Trophoblast cell (in vitro differentiated cells and primary cell): ENCODE data around the gene MSANTD2. TPM values are rescaled to one million over a fixed set of nuclear protein-coding genes. Genes with fewer than 3 reads are reported as not detected.

ENCODE experiments used
- DNase-seq, 2 donors: peaks; one replicate each; pipeline ENCODE4 v3.0.0-alpha.2; 2016
- H2AFZ ChIP-seq: 2 replicates; pipeline ENCODE4 v1.6.1; 2013; ENCODE audit warnings: low read length, moderate library complexity, mild to moderate bottlenecking; ENCODE audit not compliant: insufficient read depth, poor library complexity
- H2AK5ac ChIP-seq: 2 replicates; pipeline ENCODE4 v1.6.1; 2013; ENCODE audit warnings: mild to moderate bottlenecking, low read length
- H2BK120ac ChIP-seq: 2 replicates; pipeline ENCODE4 v1.6.1; 2013; ENCODE audit warnings: low read length, mild to moderate bottlenecking, moderate library complexity; ENCODE audit not compliant: insufficient read depth, poor library complexity
- H2BK12ac ChIP-seq: 2 replicates; pipeline ENCODE4 v1.6.1; 2013; ENCODE audit warnings: mild to moderate bottlenecking, low read length, moderate library complexity
- H2BK5ac ChIP-seq: 2 replicates; pipeline ENCODE4 v1.6.1; 2013; ENCODE audit warnings: low read length, low read depth, moderate library complexity, mild to moderate bottlenecking; ENCODE audit not compliant: poor library complexity
- H3K14ac ChIP-seq: 2 replicates; pipeline ENCODE4 v1.6.1; 2013; ENCODE audit warnings: mild to moderate bottlenecking, low read length
- H3K18ac ChIP-seq: 2 replicates; pipeline ENCODE4 v1.6.1; 2013; ENCODE audit warnings: mild to moderate bottlenecking, low read length
- H3K23ac ChIP-seq: 2 replicates; pipeline ENCODE4 v1.6.1; 2013; ENCODE audit warnings: low read length
- H3K27ac ChIP-seq: 2 replicates; pipeline ENCODE4 v1.5.1; 2013; ENCODE audit warnings: low read depth, mild to moderate bottlenecking, inconsistent platforms, low read length, moderate library complexity
- H3K27me3 ChIP-seq: 2 replicates; pipeline ENCODE4 v1.6.1; 2013; ENCODE audit warnings: inconsistent platforms, mild to moderate bottlenecking, low read length, moderate library complexity; ENCODE audit not compliant: insufficient read depth
- H3K36me3 ChIP-seq, 2 experiments: 1 replicate in 1 of 2; 2 replicates in 1 of 2; pipeline ENCODE4 v1.6.1; 2013; ENCODE audit warnings: low read length in 2 of 2, mild to moderate bottlenecking in 2 of 2, moderate library complexity in 1 of 2; ENCODE audit not compliant: insufficient read depth in 2 of 2, control insufficient read depth in 1 of 2
- H3K4ac ChIP-seq: 2 replicates; pipeline ENCODE4 v1.6.1; 2013; ENCODE audit warnings: low read depth, mild to moderate bottlenecking, low read length, moderate library complexity
- H3K4me1 ChIP-seq, 2 experiments: 1 replicate in 1 of 2; 2 replicates in 1 of 2; pipeline ENCODE4 v1.6.1; 2013; ENCODE audit warnings: low read length in 2 of 2, mild to moderate bottlenecking in 2 of 2, moderate library complexity in 1 of 2; ENCODE audit not compliant: insufficient read depth in 2 of 2, control insufficient read depth in 1 of 2
- H3K4me2 ChIP-seq: 2 replicates; pipeline ENCODE4 v1.6.1; 2013; ENCODE audit warnings: inconsistent platforms, mild to moderate bottlenecking, low read length, moderate library complexity
- H3K4me3 ChIP-seq: 2 replicates; pipeline ENCODE4 v1.5.1; 2013; ENCODE audit warnings: mild to moderate bottlenecking, low read depth, low read length, inconsistent platforms
- H3K79me1 ChIP-seq: one replicate; pipeline ENCODE4 v1.6.1; 2013; ENCODE audit warnings: low read length
- H3K79me2 ChIP-seq: 2 replicates; pipeline ENCODE4 v1.6.1; 2013; ENCODE audit warnings: low read length, mild to moderate bottlenecking; ENCODE audit not compliant: control insufficient read depth, insufficient read depth, poor library complexity
- H3K9ac ChIP-seq: 2 replicates; pipeline ENCODE4 v1.6.1; 2013; ENCODE audit warnings: mild to moderate bottlenecking, low read length
- H3K9me3 ChIP-seq: 2 replicates; pipeline ENCODE4 v1.6.1; 2013; ENCODE audit warnings: low read depth, mild to moderate bottlenecking, control low read depth, inconsistent platforms, low read length; ENCODE audit not compliant: insufficient read depth
- H4K12ac ChIP-seq: 2 replicates; pipeline ENCODE4 v1.6.1; 2013; ENCODE audit warnings: low read depth, mild to moderate bottlenecking, low read length, moderate library complexity
- H4K8ac ChIP-seq: 2 replicates; pipeline ENCODE4 v1.6.1; 2013; ENCODE audit warnings: low read depth, mild to moderate bottlenecking, low read length, moderate library complexity
- H4K91ac ChIP-seq: one replicate; pipeline ENCODE4 v1.6.1; 2013; ENCODE audit warnings: low read depth, mild to moderate bottlenecking, low read length, moderate library complexity
- WGBS: extraction: QIAGEN DNeasy Blood & Tissue Kit; methylation state at CpG from one replicate; pipeline ENCODE4 v1.1.7; 2013; ENCODE audit warnings: missing lambda C conversion rate; ENCODE audit not compliant: insufficient read length, insufficient coverage; ENCODE audit errors: extremely low coverage; 5-methylcytosine and 5-hydroxymethylcytosine counted together
- polyA plus RNA-seq: library from polyadenylated mRNA; stranded (reverse); fragments of 200-250 nt; gene quantifications from 2 replicates; pipeline ENCODE4 v1.2.3, GENCODE V29; 2013

MSANTD2 gene
- polyA plus RNA-seq = 8.2 and 8.7 TPM in 2 replicates

GRCh38 chr11:124800226-124800929 lies at the start of gene MSANTD2:
Gene MSANTD2, minus strand, starts transcription at chr11:124800406. Its CDS starts 26 bp downstream, at chr11:124800380.
- Histone ChIP-seq H3K18ac (peak within 1 kb of the TSS; percentile 95), H3K36me3 (peaks cover 0 to 2% of the 10 kb centered on the region in 2 experiments), H3K9ac (peak within 1 kb of the TSS; percentile 79), H3K4me3 (peak within 1 kb of the TSS; percentile 96), H2BK12ac (no peak within 1 kb of the TSS), H3K23ac (no peak within 1 kb of the TSS), H2BK120ac (peak within 1 kb of the TSS; percentile 94), H3K27me3 (no peaks in the 10 kb centered on the region), H3K4ac (peak within 1 kb of the TSS; percentile 96), H3K14ac (peak within 1 kb of the TSS; percentile 95), H4K12ac (peak within 1 kb of the TSS; percentile 95), H4K8ac (peak within 1 kb of the TSS; percentile 93), H3K79me2 (peaks cover 16% of the 10 kb centered on the region), H4K91ac (peak within 1 kb of the TSS; percentile 82), H3K4me1 (peaks cover 0 to 4% of the 10 kb centered on the region in 2 experiments), H3K27ac (peak within 1 kb of the TSS; percentile 71), H2AK5ac (peak within 1 kb of the TSS; percentile 84), H3K4me2 (peak within 1 kb of the TSS; percentile 89), H2BK5ac (peak within 1 kb of the TSS; percentile 76), H3K9me3 (no peaks in the 10 kb centered on the region), H2AFZ (peak within 1 kb of the TSS; percentile 92), H3K79me1 (peaks cover 17% of the 10 kb centered on the region)
- DNase-seq = peak; percentile 74 to 86
- no CpG with 5 or more reads among the region's 62 CpGs for WGBS

GRCh38 chr11:124846070-124846673 lies 46.0 kb upstream of the MSANTD2 start:
- Histone ChIP-seq H2BK120ac (no peak overlapping the region), H4K8ac (no peak overlapping the region), H2BK12ac (no peak overlapping the region), H3K4me2 (no peak overlapping the region), H3K36me3 (no peaks in the 10 kb centered on the region), H3K27me3 (peaks cover 62% of the 10 kb centered on the region), H3K9ac (no peak overlapping the region), H3K4ac (no peak overlapping the region), H3K14ac (no peak overlapping the region), H3K27ac (no peak overlapping the region), H3K23ac (no peak overlapping the region), H2AFZ (no peak overlapping the region), H3K79me1 (no peaks in the 10 kb centered on the region), H3K18ac (no peak overlapping the region), H3K4me1 (no peaks in the 10 kb centered on the region), H2BK5ac (no peak overlapping the region), H3K9me3 (peaks cover 1% of the 10 kb centered on the region), H2AK5ac (no peak overlapping the region), H4K91ac (no peak overlapping the region), H4K12ac (no peak overlapping the region), H3K4me3 (no peak overlapping the region), H3K79me2 (no peaks in the 10 kb centered on the region)
- no peak for DNase-seq
- no CpG with 5 or more reads among the region's 11 CpGs for WGBS

GRCh38 chr11:124844664-124845079 lies 44.5 kb upstream of the MSANTD2 start:
- no peak overlapping the region for H3K4ac ChIP-seq
- no peak for DNase-seq
- H3K27ac ChIP-seq = no peak overlapping the region
- no CpG with 5 or more reads among the region's 8 CpGs for WGBS
- H3K9ac ChIP-seq = no peak overlapping the region
- H3K18ac ChIP-seq = no peak overlapping the region
- peaks cover 69% of the 10 kb centered on the region for H3K27me3 ChIP-seq
- H3K4me2 ChIP-seq = no peak overlapping the region
- H2BK5ac ChIP-seq = no peak overlapping the region
- H4K8ac ChIP-seq = no peak overlapping the region
- H3K14ac ChIP-seq = no peak overlapping the region
- H2AK5ac ChIP-seq = no peak overlapping the region
- no peak overlapping the region for H2AFZ ChIP-seq
- no peaks in the 10 kb centered on the region for H3K79me2 ChIP-seq
- no peaks in the 10 kb centered on the region for H3K79me1 ChIP-seq
- H3K9me3 ChIP-seq = peaks cover 1% of the 10 kb centered on the region
- no peak overlapping the region for H2BK120ac ChIP-seq
- no peak overlapping the region for H3K4me3 ChIP-seq
- no peak overlapping the region for H4K91ac ChIP-seq
- no peak overlapping the region for H2BK12ac ChIP-seq
- peaks cover 3 to 4% of the 10 kb centered on the region in 2 experiments for H3K4me1 ChIP-seq
- H3K36me3 ChIP-seq = no peaks in the 10 kb centered on the region
- no peak overlapping the region for H4K12ac ChIP-seq
- H3K23ac ChIP-seq = peak overlapping the region; percentile 11

- H2BK12ac ChIP-seq = no peak overlapping the region
- no peak overlapping the region for H3K9ac ChIP-seq
- H3K36me3 ChIP-seq = no peaks in the 10 kb centered on the region
- H3K27ac ChIP-seq = no peak overlapping the region
- H3K4me1 ChIP-seq = peaks cover 4 to 7% of the 10 kb centered on the region in 2 experiments
- no peak overlapping the region for H3K18ac ChIP-seq
- H3K4ac ChIP-seq = no peak overlapping the region
- H3K79me2 ChIP-seq = no peaks in the 10 kb centered on the region
- H3K9me3 ChIP-seq = peaks cover 6% of the 10 kb centered on the region
- H3K27me3 ChIP-seq = peaks cover 75% of the 10 kb centered on the region
- no peak overlapping the region for H2AFZ ChIP-seq
- no peak overlapping the region for H4K8ac ChIP-seq
- H3K14ac ChIP-seq = no peak overlapping the region
- no peak overlapping the region for H4K91ac ChIP-seq
- no peak overlapping the region for H4K12ac ChIP-seq
- H3K23ac ChIP-seq = no peak overlapping the region
- no peaks in the 10 kb centered on the region for H3K79me1 ChIP-seq
- H2AK5ac ChIP-seq = no peak overlapping the region
- H2BK5ac ChIP-seq = no peak overlapping the region
- no peak overlapping the region for H3K4me2 ChIP-seq
- no peak overlapping the region for H2BK120ac ChIP-seq
- DNase-seq = no peak
- WGBS = no CpG with 5 or more reads among the region's 8 CpGs
- H3K4me3 ChIP-seq = no peak overlapping the region
These were observed 43.4 kb upstream of the MSANTD2 start for GRCh38 chr11:124843616-124843910.
